GM23338 (cell line): ENCODE data around the gene CARD10. TPM values are rescaled to one million over a fixed set of nuclear protein-coding genes. Genes with fewer than 3 reads are reported as not detected.

Experiments
- ATAC-seq: fragments of 200-7000 bp; cut with Tn5 transposase; 3 replicates; pipeline ENCODE4 v1.9.1; 2020
- DNase-seq: peaks from one replicate; pipeline ENCODE4 v3.0.0-alpha.2; 2015; ENCODE audit warnings: low spot score
- H2AFZ ChIP-seq: fragments of 200-600 bp; sonication (generic); 2 replicates; pipeline ENCODE4 v1.8.0; 2016; ENCODE audit warnings: antibody characterized with exemption, mild to moderate bottlenecking, moderate library complexity
- H3F3A ChIP-seq: fragments of 200-600 bp; sonication (generic); replicated peaks from 2 replicates; pipeline ENCODE4 v1.8.0; 2017; ENCODE audit warnings: antibody characterized with exemption, mixed run types, low read depth
- H3K27ac ChIP-seq: fragments of 200-600 bp; sonication (generic); 2 replicates; pipeline ENCODE4 v1.6.1; 2016; ENCODE audit warnings: low read depth
- H3K27me3 ChIP-seq: fragments of 200-600 bp; sonication (generic); 2 replicates; pipeline ENCODE4 v1.8.0; 2016; ENCODE audit warnings: mild to moderate bottlenecking, mixed run types, moderate library complexity; ENCODE audit not compliant: insufficient read depth
- H3K36me3 ChIP-seq: fragments of 200-600 bp; sonication (generic); 2 replicates; pipeline ENCODE4 v1.8.0; 2016; ENCODE audit warnings: mild to moderate bottlenecking; ENCODE audit not compliant: insufficient read depth
- H3K4me1 ChIP-seq: fragments of 200-600 bp; sonication (generic); 2 replicates; pipeline ENCODE4 v1.8.0; 2016; ENCODE audit warnings: mild to moderate bottlenecking, moderate library complexity; ENCODE audit not compliant: insufficient read depth
- H3K4me2 ChIP-seq: fragments of 200-600 bp; sonication (generic); 2 replicates; pipeline ENCODE4 v1.7.1; 2017; ENCODE audit warnings: mixed run types
- H3K4me3 ChIP-seq: fragments of 200-600 bp; sonication (generic); 2 replicates; pipeline ENCODE4 v1.6.1; 2016; ENCODE audit warnings: mixed run types
- H3K79me2 ChIP-seq: fragments of 200-600 bp; sonication (generic); replicated peaks from 2 replicates; pipeline ENCODE4 v1.8.0; 2017; ENCODE audit warnings: mild to moderate bottlenecking; ENCODE audit not compliant: insufficient read depth
- H3K9me2 ChIP-seq: fragments of 200-600 bp; sonication (generic); 2 replicates; pipeline ENCODE4 v1.8.0; 2017; ENCODE audit not compliant: insufficient read depth
- H4K20me1 ChIP-seq: fragments of 200-600 bp; sonication (generic); replicated peaks from 2 replicates; pipeline ENCODE4 v1.8.0; 2017; ENCODE audit warnings: mild to moderate bottlenecking; ENCODE audit not compliant: insufficient read depth
- H3K27ac Mint-ChIP-seq: 2 replicates; pipeline ENCODE4 v1.8.0; 2020; ENCODE audit warnings: inconsistent platforms, mild to moderate bottlenecking, moderate library complexity, mixed read lengths
- H3K27me3 Mint-ChIP-seq: 3 replicates; pipeline ENCODE4 v1.8.0; 2022; ENCODE audit warnings: low read depth, mild to moderate bottlenecking, moderate library complexity, mixed read lengths, inconsistent platforms; ENCODE audit not compliant: insufficient read depth, poor library complexity
- H3K36me3 Mint-ChIP-seq: 3 replicates; pipeline ENCODE4 v1.8.0; 2021; ENCODE audit warnings: low read depth, mild to moderate bottlenecking, inconsistent platforms, moderate library complexity, mixed read lengths
- H3K4me1 Mint-ChIP-seq: 3 replicates; pipeline ENCODE4 v1.8.0; 2020; ENCODE audit warnings: mild to moderate bottlenecking, inconsistent platforms, mixed read lengths
- H3K4me3 Mint-ChIP-seq: 3 replicates; pipeline ENCODE4 v1.8.0; 2021; ENCODE audit warnings: moderate library complexity, mild to moderate bottlenecking, inconsistent platforms, mixed read lengths
- H3K9me3 Mint-ChIP-seq: 3 replicates; pipeline ENCODE4 v1.8.0; 2020; ENCODE audit warnings: moderate library complexity, mild to moderate bottlenecking, inconsistent platforms, mixed read lengths
- EZH2 ChIP-seq: fragments of 200-600 bp; sonication (generic); IDR thresholded peaks from one replicate; pipeline ENCODE4 v1.8.0; 2017; ENCODE audit warnings: antibody characterized with exemption, mild to moderate bottlenecking, low read depth; ENCODE audit not compliant: unreplicated experiment
- EZH2phosphoT487 ChIP-seq: fragments of 200-600 bp; sonication (generic); IDR thresholded peaks from one replicate; pipeline ENCODE4 v1.8.1; 2018; ENCODE audit warnings: antibody characterized with exemption; ENCODE audit not compliant: unreplicated experiment
- JUNB ChIP-seq: IDR thresholded peaks from one replicate; pipeline ENCODE4 v1.6.1; 2016; ENCODE audit warnings: antibody characterized with exemption; ENCODE audit not compliant: unreplicated experiment
- NANOG ChIP-seq: IDR thresholded peaks from 2 replicates; pipeline ENCODE4 v1.6.1; 2016; ENCODE audit warnings: antibody characterized with exemption, borderline replicate concordance
- POLR2AphosphoS5 ChIP-seq: IDR thresholded peaks from 2 replicates; pipeline ENCODE4 v1.6.1; 2016; ENCODE audit warnings: antibody characterized with exemption, low read depth
- polyA plus RNA-seq: library from polyadenylated mRNA; unstranded; fragments of >200 nt; fragmentation: Nextera tagmentation; extraction: Ambion mirVana; gene quantifications from 2 replicates; pipeline ENCODE4 v1.2.1, GENCODE V29; 2016
- total RNA-seq: library from RNA; depleted of rRNA; stranded (reverse); fragments of >200 nt; shearing (Covaris generic); gene quantifications from 2 replicates; pipeline ENCODE4 v1.2.3, GENCODE V29; 2014
- TF ChIP-seq, protein P1 (sequence below): IDR thresholded peaks from 2 replicates; pipeline ENCODE4 v1.6.1; 2016; ENCODE audit warnings: antibody characterized with exemption
- TF ChIP-seq, protein P2 (sequence below): fragments of 250-450 bp; sonication (Bioruptor Pico); IDR thresholded peaks from 2 replicates; pipeline ENCODE4 v1.5.0; 2020; ENCODE audit warnings: mild to moderate bottlenecking, moderate library complexity
- TF ChIP-seq, protein P3 (sequence below), 2 experiments: fragments of 200-600 bp in 1 of 2; sonication (generic) in 1 of 2; conservative IDR thresholded peaks; 2 replicates each; pipeline versions ENCODE4 v1.5.1 to v1.6.1; 2016 to 2017; ENCODE audit warnings: antibody characterized with exemption in 2 of 2, low read depth in 2 of 2, mild to moderate bottlenecking in 2 of 2, moderate library complexity in 1 of 2
- TF ChIP-seq, protein P4 (sequence below): IDR thresholded peaks from one replicate; pipeline ENCODE4 v1.6.1; 2018; ENCODE audit warnings: antibody characterized with exemption; ENCODE audit not compliant: unreplicated experiment

Gene CARD10
- total and polyA plus RNA-seq, 2 experiments from 2014 or later = 5.4 to 17.2 TPM

DNA sequence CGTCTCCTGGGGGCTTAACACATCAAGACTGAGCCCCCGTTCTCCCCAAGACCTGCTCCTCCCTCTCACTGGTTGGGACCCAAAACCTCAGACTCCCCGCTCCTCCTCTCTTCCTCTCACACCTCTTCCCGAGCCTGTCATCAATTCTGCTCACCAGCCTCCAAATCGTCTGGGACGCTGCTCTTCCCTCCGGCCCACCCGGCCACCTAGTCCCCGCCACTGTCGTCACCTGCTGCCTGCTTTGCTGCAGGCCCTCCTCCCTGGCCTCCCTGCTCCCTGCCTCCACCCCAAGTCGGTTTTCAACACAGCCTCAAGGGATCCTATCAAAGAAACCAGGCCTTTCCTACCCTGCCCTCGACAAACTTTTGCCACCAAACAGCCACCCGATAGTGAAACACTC is 36.2 kb downstream of the CARD10 start:
- Histone ChIP-seq H2AFZ (no peak overlapping the region), H3F3A (no peaks in the 10 kb centered on the region), H4K20me1 (no peaks in the 10 kb centered on the region), H3K27ac (no peak overlapping the region), H3K36me3 (no peaks in the 10 kb centered on the region), H3K4me3 (no peak overlapping the region), H3K27me3 (no peaks in the 10 kb centered on the region), H3K9me2 (no peaks in the 10 kb centered on the region), H3K4me2 (no peak overlapping the region), H3K4me1 (peaks cover 22% of the 10 kb centered on the region; the same call in 1 of the 2 replicates), H3K79me2 (no peaks in the 10 kb centered on the region)
- no peak for ATAC-seq
- Mint-ChIP-seq H3K36me3 (no peaks in the 10 kb centered on the region), H3K27ac (no peak overlapping the region), H3K27me3 (peaks cover 16% of the 10 kb centered on the region), H3K9me3 (no peaks in the 10 kb centered on the region), H3K4me1 (peaks cover 34% of the 10 kb centered on the region), H3K4me3 (no peak overlapping the region)
- DNase-seq = no peak
- no peak for TF ChIP-seq EZH2
- TF ChIP-seq JUNB = no peak
- TF ChIP-seq NANOG = no peak
- TF ChIP-seq, protein P1, sequence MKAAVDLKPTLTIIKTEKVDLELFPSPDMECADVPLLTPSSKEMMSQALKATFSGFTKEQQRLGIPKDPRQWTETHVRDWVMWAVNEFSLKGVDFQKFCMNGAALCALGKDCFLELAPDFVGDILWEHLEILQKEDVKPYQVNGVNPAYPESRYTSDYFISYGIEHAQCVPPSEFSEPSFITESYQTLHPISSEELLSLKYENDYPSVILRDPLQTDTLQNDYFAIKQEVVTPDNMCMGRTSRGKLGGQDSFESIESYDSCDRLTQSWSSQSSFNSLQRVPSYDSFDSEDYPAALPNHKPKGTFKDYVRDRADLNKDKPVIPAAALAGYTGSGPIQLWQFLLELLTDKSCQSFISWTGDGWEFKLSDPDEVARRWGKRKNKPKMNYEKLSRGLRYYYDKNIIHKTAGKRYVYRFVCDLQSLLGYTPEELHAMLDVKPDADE = no peak
- TF ChIP-seq, protein P2, sequence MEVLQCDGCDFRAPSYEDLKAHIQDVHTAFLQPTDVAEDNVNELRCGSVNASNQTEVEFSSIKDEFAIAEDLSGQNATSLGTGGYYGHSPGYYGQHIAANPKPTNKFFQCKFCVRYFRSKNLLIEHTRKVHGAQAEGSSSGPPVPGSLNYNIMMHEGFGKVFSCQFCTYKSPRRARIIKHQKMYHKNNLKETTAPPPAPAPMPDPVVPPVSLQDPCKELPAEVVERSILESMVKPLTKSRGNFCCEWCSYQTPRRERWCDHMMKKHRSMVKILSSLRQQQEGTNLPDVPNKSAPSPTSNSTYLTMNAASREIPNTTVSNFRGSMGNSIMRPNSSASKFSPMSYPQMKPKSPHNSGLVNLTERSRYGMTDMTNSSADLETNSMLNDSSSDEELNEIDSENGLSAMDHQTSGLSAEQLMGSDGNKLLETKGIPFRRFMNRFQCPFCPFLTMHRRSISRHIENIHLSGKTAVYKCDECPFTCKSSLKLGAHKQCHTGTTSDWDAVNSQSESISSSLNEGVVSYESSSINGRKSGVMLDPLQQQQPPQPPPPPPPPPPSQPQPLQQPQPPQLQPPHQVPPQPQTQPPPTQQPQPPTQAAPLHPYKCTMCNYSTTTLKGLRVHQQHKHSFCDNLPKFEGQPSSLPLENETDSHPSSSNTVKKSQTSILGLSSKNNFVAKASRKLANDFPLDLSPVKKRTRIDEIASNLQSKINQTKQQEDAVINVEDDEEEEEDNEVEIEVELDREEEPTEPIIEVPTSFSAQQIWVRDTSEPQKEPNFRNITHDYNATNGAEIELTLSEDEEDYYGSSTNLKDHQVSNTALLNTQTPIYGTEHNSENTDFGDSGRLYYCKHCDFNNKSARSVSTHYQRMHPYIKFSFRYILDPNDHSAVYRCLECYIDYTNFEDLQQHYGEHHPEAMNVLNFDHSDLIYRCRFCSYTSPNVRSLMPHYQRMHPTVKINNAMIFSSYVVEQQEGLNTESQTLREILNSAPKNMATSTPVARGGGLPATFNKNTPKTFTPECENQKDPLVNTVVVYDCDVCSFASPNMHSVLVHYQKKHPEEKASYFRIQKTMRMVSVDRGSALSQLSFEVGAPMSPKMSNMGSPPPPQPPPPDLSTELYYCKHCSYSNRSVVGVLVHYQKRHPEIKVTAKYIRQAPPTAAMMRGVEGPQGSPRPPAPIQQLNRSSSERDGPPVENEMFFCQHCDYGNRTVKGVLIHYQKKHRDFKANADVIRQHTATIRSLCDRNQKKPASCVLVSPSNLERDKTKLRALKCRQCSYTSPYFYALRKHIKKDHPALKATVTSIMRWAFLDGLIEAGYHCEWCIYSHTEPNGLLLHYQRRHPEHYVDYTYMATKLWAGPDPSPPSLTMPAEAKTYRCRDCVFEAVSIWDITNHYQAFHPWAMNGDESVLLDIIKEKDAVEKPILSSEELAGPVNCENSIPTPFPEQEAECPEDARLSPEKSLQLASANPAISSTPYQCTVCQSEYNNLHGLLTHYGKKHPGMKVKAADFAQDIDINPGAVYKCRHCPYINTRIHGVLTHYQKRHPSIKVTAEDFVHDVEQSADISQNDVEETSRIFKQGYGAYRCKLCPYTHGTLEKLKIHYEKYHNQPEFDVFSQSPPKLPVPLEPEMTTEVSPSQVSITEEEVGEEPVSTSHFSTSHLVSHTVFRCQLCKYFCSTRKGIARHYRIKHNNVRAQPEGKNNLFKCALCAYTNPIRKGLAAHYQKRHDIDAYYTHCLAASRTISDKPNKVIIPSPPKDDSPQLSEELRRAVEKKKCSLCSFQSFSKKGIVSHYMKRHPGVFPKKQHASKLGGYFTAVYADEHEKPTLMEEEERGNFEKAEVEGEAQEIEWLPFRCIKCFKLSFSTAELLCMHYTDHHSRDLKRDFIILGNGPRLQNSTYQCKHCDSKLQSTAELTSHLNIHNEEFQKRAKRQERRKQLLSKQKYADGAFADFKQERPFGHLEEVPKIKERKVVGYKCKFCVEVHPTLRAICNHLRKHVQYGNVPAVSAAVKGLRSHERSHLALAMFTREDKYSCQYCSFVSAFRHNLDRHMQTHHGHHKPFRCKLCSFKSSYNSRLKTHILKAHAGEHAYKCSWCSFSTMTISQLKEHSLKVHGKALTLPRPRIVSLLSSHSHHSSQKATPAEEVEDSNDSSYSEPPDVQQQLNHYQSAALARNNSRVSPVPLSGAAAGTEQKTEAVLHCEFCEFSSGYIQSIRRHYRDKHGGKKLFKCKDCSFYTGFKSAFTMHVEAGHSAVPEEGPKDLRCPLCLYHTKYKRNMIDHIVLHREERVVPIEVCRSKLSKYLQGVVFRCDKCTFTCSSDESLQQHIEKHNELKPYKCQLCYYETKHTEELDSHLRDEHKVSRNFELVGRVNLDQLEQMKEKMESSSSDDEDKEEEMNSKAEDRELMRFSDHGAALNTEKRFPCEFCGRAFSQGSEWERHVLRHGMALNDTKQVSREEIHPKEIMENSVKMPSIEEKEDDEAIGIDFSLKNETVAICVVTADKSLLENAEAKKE (CRISPR knock-in tag) = no peak
- TF ChIP-seq, protein P3, sequence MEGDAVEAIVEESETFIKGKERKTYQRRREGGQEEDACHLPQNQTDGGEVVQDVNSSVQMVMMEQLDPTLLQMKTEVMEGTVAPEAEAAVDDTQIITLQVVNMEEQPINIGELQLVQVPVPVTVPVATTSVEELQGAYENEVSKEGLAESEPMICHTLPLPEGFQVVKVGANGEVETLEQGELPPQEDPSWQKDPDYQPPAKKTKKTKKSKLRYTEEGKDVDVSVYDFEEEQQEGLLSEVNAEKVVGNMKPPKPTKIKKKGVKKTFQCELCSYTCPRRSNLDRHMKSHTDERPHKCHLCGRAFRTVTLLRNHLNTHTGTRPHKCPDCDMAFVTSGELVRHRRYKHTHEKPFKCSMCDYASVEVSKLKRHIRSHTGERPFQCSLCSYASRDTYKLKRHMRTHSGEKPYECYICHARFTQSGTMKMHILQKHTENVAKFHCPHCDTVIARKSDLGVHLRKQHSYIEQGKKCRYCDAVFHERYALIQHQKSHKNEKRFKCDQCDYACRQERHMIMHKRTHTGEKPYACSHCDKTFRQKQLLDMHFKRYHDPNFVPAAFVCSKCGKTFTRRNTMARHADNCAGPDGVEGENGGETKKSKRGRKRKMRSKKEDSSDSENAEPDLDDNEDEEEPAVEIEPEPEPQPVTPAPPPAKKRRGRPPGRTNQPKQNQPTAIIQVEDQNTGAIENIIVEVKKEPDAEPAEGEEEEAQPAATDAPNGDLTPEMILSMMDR (conservative IDR thresholded peaks at IDR 0.05; ENCODE audit: low read depth in 2 of 2) = no peak
- no peak for TF ChIP-seq EZH2phosphoT487
- no peak for TF ChIP-seq POLR2AphosphoS5
- TF ChIP-seq, protein P4, sequence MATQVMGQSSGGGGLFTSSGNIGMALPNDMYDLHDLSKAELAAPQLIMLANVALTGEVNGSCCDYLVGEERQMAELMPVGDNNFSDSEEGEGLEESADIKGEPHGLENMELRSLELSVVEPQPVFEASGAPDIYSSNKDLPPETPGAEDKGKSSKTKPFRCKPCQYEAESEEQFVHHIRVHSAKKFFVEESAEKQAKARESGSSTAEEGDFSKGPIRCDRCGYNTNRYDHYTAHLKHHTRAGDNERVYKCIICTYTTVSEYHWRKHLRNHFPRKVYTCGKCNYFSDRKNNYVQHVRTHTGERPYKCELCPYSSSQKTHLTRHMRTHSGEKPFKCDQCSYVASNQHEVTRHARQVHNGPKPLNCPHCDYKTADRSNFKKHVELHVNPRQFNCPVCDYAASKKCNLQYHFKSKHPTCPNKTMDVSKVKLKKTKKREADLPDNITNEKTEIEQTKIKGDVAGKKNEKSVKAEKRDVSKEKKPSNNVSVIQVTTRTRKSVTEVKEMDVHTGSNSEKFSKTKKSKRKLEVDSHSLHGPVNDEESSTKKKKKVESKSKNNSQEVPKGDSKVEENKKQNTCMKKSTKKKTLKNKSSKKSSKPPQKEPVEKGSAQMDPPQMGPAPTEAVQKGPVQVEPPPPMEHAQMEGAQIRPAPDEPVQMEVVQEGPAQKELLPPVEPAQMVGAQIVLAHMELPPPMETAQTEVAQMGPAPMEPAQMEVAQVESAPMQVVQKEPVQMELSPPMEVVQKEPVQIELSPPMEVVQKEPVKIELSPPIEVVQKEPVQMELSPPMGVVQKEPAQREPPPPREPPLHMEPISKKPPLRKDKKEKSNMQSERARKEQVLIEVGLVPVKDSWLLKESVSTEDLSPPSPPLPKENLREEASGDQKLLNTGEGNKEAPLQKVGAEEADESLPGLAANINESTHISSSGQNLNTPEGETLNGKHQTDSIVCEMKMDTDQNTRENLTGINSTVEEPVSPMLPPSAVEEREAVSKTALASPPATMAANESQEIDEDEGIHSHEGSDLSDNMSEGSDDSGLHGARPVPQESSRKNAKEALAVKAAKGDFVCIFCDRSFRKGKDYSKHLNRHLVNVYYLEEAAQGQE = no peak
